ENCODE results near the gene CFHR3. TPM values are rescaled to one million over a fixed set of nuclear protein-coding genes. Genes with fewer than 3 reads are reported as not detected.

CFHR3 gene
- total RNA-seq, 1 experiment from 2014 or later, result not detected

GRCh38 chr1:196733091-196733970, 41.3 kb upstream of the CFHR3 start:
- ATAC-seq (no peak), DNase-seq (ENCODE audit: low read depth, low spot score) (no peak)
- no TSS peak for BruUV-seq (replicated peaks)
- H3K9me3 ChIP-seq (ENCODE audit: control insufficient read depth in 1 of 2, insufficient read depth in 1 of 2, low read depth in 1 of 2, low read length in 2 of 2), result no peaks in the 10 kb centered on the region; a peak in 1 of 4 replicates
- H3K4me3 ChIP-seq (replicated peaks in 1 of 2; ENCODE audit: low read depth in 1 of 2, low read length in 2 of 2), result no peak overlapping the region
- H3K4me1 ChIP-seq (ENCODE audit: control insufficient read depth in 1 of 2, insufficient read depth in 2 of 2, low read length in 2 of 2), result no peaks in the 10 kb centered on the region
- no peaks in the 10 kb centered on the region for H3K27me3 ChIP-seq (ENCODE audit: insufficient read depth, low read length)
- no peaks in the 10 kb centered on the region for H3K36me3 ChIP-seq (ENCODE audit: control insufficient read depth in 1 of 2, insufficient read depth in 2 of 2, low read length in 2 of 2)
- no peaks in the 10 kb centered on the region for H4K20me1 ChIP-seq (ENCODE audit: insufficient read depth)
- ChIA-PET POLR2A (no interaction called here), CTCF (no interaction called here), RAD21 (ENCODE audit: low non-redundant PET in 1 of 2, low total read pairs in 2 of 2, uncharacterized antibody in 2 of 2, unreplicated experiment in 2 of 2) (no interaction called here)
- intact Hi-C loops (cut with micrococcal nuclease), result no loop called here
- no peak overlapping the region for H2AFZ ChIP-seq (ENCODE audit: low read depth, low read length, poor library complexity, severe bottlenecking)
- H3K4me2 ChIP-seq (ENCODE audit: low read length), result no peak overlapping the region
- H3K9ac ChIP-seq (ENCODE audit: low read length), result no peak overlapping the region
- TF ChIP-seq JUND (IDR thresholded peaks at IDR 0.05) (no peak), POLR2AphosphoS5 (IDR thresholded peaks at IDR 0.05; ENCODE audit: low read depth, low read length) (no peak)
- no peak overlapping the region for H3K27ac ChIP-seq (ENCODE audit: low read depth, low read length)
- no peaks in the 10 kb centered on the region for H3K9me2 ChIP-seq (ENCODE audit: insufficient read depth)
- no peaks in the 10 kb centered on the region for H3K79me2 ChIP-seq (ENCODE audit: insufficient read depth, low read length)

GRCh38 chr1:196734006-196734405, 40.6 kb upstream of the CFHR3 start:
- H3K4me2 ChIP-seq (ENCODE audit: low read length), result no peak overlapping the region
- ChIA-PET CTCF (no interaction called here), RAD21 (ENCODE audit: low non-redundant PET in 1 of 2, low total read pairs in 2 of 2, uncharacterized antibody in 2 of 2, unreplicated experiment in 2 of 2) (no interaction called here), POLR2A (no interaction called here)
- H3K9ac ChIP-seq (ENCODE audit: low read length), result no peak overlapping the region
- TF ChIP-seq CEBPB (IDR thresholded peaks at IDR 0.05; ENCODE audit: low read depth) (no peak), EZH2 (IDR thresholded peaks at IDR 0.05) (no peak), FOSL1 (IDR thresholded peaks at IDR 0.05; ENCODE audit: low read depth) (no peak), TCF7L2 (IDR thresholded peaks at IDR 0.05; ENCODE audit: borderline replicate concordance, extremely low read depth, insufficient read depth, insufficient read length) (no peak), RAD21 (IDR thresholded peaks at IDR 0.05; ENCODE audit: low read depth) (no peak)
- DNase-seq (ENCODE audit: low read depth, low spot score), result no peak
- no peaks in the 10 kb centered on the region for H3K79me2 ChIP-seq (ENCODE audit: insufficient read depth, low read length)
- no peak for ATAC-seq
- H3K27ac ChIP-seq (ENCODE audit: low read depth, low read length), result no peak overlapping the region
- no TSS peak for BruUV-seq (replicated peaks)
- peaks cover 4 to 5% of the 10 kb centered on the region in 2 experiments; a peak in 1 of 4 replicates for H3K9me3 ChIP-seq (ENCODE audit: control insufficient read depth in 1 of 2, insufficient read depth in 1 of 2, low read depth in 1 of 2, low read length in 2 of 2)
- intact Hi-C loops (cut with micrococcal nuclease), result no loop called here
- no peaks in the 10 kb centered on the region for H3K4me1 ChIP-seq (ENCODE audit: control insufficient read depth in 1 of 2, insufficient read depth in 2 of 2, low read length in 2 of 2)
- H3K27me3 ChIP-seq (ENCODE audit: insufficient read depth, low read length), result no peaks in the 10 kb centered on the region
- no peaks in the 10 kb centered on the region for H3K9me2 ChIP-seq (ENCODE audit: insufficient read depth)
- H3K36me3 ChIP-seq (ENCODE audit: control insufficient read depth in 1 of 2, insufficient read depth in 2 of 2, low read length in 2 of 2), result no peaks in the 10 kb centered on the region
- H3K4me3 ChIP-seq (replicated peaks in 1 of 2; ENCODE audit: low read depth in 1 of 2, low read length in 2 of 2), result no peak overlapping the region
- H4K20me1 ChIP-seq (ENCODE audit: insufficient read depth), result no peaks in the 10 kb centered on the region
- H2AFZ ChIP-seq (ENCODE audit: low read depth, low read length, poor library complexity, severe bottlenecking), result no peak overlapping the region
